ENCODE measurements around the gene CD160.
"Not testable (repeated sequence)": the region's sequence is repeated elsewhere in the genome, so short reads cannot be mapped to it uniquely, and the experiment has no call there.

Gene CD160

DNA sequence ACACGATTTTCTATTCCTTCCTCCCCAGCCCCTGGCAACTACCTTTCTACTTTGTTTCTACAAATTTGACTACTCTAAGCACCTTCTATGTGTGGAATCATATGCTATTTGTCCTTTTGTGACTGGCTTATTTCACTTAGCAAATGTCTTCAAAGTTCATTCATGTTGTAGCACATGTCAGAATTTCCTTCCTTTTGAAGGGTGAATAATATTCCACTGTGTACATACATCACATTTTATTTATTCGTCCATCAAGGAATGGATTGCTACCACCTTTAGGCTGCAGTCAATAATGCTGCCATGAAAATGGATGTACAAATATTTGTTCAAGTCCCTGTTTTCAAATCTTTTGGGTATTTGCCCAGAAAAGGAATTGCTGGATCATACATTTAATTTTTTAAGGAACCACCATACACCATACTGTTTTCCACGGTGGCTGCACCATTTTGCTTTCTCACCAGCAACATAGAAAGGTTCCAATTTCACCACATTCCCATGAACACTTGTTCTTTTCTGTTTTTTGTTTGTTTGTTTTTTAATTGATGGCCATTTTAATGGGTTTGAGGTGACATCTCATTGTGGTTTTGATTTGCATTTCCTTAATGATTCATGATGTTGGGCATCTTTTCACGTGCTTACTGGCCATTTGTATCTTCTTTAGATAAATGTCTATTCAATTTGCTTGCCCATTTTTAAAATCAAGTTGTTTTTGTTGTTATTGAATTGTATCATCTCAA is 8.8 kb upstream of the CD160 start:
- no peak for DNase-seq (ENCODE audit: low read depth)
- no peak for TF ChIP-seq MYC (IDR thresholded peaks at IDR 0.05; ENCODE audit: low read depth, low read length)
- TF ChIP-seq, protein P1, sequence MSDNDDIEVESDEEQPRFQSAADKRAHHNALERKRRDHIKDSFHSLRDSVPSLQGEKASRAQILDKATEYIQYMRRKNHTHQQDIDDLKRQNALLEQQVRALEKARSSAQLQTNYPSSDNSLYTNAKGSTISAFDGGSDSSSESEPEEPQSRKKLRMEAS (IDR thresholded peaks at IDR 0.05; ENCODE audit: low read depth, low read length): no peak
- TF ChIP-seq, protein P2, sequence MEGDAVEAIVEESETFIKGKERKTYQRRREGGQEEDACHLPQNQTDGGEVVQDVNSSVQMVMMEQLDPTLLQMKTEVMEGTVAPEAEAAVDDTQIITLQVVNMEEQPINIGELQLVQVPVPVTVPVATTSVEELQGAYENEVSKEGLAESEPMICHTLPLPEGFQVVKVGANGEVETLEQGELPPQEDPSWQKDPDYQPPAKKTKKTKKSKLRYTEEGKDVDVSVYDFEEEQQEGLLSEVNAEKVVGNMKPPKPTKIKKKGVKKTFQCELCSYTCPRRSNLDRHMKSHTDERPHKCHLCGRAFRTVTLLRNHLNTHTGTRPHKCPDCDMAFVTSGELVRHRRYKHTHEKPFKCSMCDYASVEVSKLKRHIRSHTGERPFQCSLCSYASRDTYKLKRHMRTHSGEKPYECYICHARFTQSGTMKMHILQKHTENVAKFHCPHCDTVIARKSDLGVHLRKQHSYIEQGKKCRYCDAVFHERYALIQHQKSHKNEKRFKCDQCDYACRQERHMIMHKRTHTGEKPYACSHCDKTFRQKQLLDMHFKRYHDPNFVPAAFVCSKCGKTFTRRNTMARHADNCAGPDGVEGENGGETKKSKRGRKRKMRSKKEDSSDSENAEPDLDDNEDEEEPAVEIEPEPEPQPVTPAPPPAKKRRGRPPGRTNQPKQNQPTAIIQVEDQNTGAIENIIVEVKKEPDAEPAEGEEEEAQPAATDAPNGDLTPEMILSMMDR (IDR thresholded peaks at IDR 0.05; ENCODE audit: low read depth, low read length): no peak
- TF ChIP-seq POLR2A (IDR thresholded peaks at IDR 0.05; ENCODE audit: extremely low read depth, insufficient read length): no peak
- H3K4me3 ChIP-seq (ENCODE audit: low read depth, low read length): no peak overlapping the region

DNA sequence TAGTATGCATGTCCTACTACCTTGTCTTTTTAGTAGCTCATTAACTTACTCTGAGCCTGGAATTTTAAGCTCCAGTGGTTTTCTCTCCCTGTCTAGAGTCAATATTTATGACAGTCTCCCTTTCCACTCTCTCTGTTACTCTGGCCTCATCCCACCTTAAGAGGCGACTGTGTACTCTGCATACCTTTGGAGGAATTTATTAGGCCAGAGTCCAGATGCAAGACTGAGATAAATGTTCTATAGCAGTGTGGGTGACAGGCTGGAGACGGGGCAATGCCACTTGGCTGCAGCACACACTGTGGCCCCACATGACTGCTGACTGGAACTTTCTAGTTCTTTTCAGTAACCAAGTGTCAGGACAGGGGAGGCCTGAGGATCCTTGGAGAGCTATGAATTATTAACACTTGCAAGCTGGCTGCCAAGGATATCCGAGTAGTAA is 8.1 kb upstream of the CD160 start:
- DNase-seq (ENCODE audit: low read depth): no peak
- H3K4me3 ChIP-seq (ENCODE audit: low read depth, low read length): no peak overlapping the region
- TF ChIP-seq MYC (IDR thresholded peaks at IDR 0.05; ENCODE audit: low read depth, low read length): no peak
- TF ChIP-seq, protein P1 (IDR thresholded peaks at IDR 0.05; ENCODE audit: low read depth, low read length): no peak
- TF ChIP-seq POLR2A (IDR thresholded peaks at IDR 0.05; ENCODE audit: extremely low read depth, insufficient read length): no peak

DNA sequence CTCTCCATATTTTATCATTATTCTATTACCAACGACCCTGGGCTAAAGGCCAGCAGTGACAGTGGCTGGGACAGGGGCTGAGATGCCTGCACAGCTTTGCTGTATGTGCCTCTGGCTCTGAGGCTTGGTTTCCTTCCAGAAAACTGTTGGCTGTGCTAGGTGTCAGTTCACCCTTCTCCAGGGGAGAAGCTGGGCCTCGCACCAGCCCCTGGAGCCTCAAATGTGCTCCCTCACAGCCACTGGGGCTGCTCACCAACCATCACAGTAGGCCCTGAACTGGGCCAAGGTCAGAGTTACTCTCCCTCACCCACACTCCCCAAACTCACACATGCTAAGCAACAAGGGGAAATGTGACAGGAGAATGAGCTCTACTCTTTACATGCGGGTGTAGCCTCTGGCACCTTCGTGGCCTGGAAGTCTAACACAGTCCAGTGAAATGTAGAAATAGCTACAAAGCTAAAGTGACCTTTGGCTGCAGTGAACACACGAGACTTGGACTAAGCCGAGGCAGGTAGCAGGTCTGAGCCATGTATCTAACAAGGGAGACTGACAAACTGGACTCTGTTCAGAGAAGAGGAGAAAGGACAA is 4.7 kb upstream of the CD160 start:
- TF ChIP-seq, protein P2 (IDR thresholded peaks at IDR 0.05; ENCODE audit: low read depth, low read length): no peak
- TF ChIP-seq, protein P1 (IDR thresholded peaks at IDR 0.05; ENCODE audit: low read depth, low read length): no peak
- TF ChIP-seq MYC (IDR thresholded peaks at IDR 0.05; ENCODE audit: low read depth, low read length): no peak
- no peak for TF ChIP-seq POLR2A (IDR thresholded peaks at IDR 0.05; ENCODE audit: extremely low read depth, insufficient read length)
- H3K4me3 ChIP-seq (ENCODE audit: low read depth, low read length): no peak overlapping the region
- no peak for DNase-seq (ENCODE audit: low read depth)

DNA sequence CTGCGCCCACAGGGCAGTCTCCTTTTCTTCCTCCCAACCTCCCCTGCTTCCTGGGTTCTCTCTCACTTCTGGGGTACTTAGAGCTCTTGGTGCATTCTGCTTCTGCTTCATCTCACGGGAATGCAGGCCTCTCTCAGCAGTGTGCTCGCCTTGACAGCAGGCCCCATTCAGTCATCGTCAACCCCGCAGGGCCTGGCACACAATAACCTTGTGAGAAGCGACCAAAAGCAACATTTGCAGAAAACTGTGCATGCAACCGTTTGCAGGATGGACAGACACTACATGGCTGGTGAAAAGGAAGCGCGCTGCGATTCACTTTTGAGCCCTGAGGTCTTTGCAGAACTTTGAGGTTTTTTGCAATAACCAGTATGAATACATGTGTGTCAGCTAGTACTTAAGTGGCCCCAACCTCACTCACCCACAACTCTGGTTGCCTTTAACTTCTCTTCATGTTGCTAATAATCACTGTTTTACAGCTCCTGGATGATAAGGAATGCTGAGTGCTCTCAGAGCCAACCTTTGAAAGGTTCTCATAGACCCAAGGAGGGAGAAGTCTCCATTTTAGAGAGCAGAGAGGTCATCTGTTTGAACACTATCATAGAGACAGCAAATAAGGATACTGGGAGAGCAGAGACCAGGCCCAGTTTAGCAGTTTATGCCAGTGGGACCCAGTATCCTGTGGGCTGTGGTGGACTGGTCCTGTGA is 2.5 kb upstream of the CD160 start:
- no peak overlapping the region for H3K4me3 ChIP-seq (ENCODE audit: low read depth, low read length)
- TF ChIP-seq, protein P1 (IDR thresholded peaks at IDR 0.05; ENCODE audit: low read depth, low read length): no peak
- no peak for TF ChIP-seq MYC (IDR thresholded peaks at IDR 0.05; ENCODE audit: low read depth, low read length)
- TF ChIP-seq, protein P2 (IDR thresholded peaks at IDR 0.05; ENCODE audit: low read depth, low read length): no peak
- no peak for TF ChIP-seq POLR2A (IDR thresholded peaks at IDR 0.05; ENCODE audit: extremely low read depth, insufficient read length)
- DNase-seq (ENCODE audit: low read depth): peak; percentile 22

DNA sequence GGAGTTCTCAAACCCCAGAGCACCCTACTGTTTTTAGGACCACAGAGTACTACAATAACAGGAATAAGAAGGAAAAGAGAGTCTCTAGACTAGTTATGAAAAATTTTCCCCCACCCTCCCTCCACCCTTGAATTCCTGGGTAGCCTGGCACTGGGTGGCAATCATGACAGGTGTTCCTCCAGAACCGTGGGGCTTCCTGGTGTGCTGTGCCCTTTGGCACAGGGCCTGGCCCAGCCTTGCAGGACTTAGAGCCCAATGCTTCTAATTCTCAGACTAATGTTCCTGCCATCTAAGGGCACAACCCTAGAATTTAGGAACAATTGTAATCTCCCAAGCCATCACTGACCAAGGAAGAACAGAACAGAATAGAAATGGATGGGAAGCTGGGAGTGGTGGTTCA is 1.5 kb upstream of the CD160 start:
- DNase-seq (ENCODE audit: low read depth): no peak

DNA sequence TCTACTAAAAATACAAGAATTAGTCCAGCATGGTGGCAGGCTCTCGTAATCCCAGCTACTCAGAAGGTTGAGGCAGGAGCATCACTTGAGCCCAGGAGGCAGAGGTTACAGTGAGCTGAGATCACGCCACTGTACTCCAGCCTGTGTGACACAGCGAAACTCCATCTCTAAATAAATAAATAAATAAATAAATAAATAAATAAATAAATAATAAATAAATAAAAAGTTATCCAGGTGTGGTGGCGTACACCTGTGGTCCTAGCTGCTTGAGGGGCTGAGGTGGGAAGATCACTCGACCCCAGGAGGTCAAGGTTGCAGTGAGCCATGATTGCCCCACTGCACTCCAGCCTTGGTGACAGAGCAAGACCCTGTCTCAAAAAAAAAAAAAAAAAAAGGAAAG is 834 bp upstream of the CD160 start:
- DNase-seq (ENCODE audit: low read depth); H3K4me3 ChIP-seq (ENCODE audit: low read depth, low read length): not testable (repeated sequence)

More for the DNA sequence above, 1.5 kb upstream of the CD160 start:
- TF ChIP-seq POLR2A (IDR thresholded peaks at IDR 0.05; ENCODE audit: extremely low read depth, insufficient read length) (no peak), MYC (IDR thresholded peaks at IDR 0.05; ENCODE audit: low read depth, low read length) (no peak)
- TF ChIP-seq, protein P2 (IDR thresholded peaks at IDR 0.05; ENCODE audit: low read depth, low read length): no peak
- TF ChIP-seq, protein P1 (IDR thresholded peaks at IDR 0.05; ENCODE audit: low read depth, low read length): no peak
- no peak overlapping the region for H3K4me3 ChIP-seq (ENCODE audit: low read depth, low read length)
